ENCODE measurements around the gene ANGPTL4. TPM values are rescaled to one million over a fixed set of nuclear protein-coding genes. Genes with fewer than 3 reads are reported as not detected.
"Not testable (repeated sequence)": the region's sequence is repeated elsewhere in the genome, so short reads cannot be mapped to it uniquely, and the experiment has no call there.

Gene ANGPTL4
- total RNA-seq, 4 donors from 2014 or later = 19.7 to 91.8 (median 41.9) TPM

GRCh38 chr19:8371011-8371804, 7.3 kb downstream of the ANGPTL4 start:
- DNase-seq (no peak), ATAC-seq (no peak)
- H3K27ac ChIP-seq = peak overlapping the region in 3 of 4 donors; percentile 44 to 99 (median 58)
- no peak overlapping the region for H3K4me3 ChIP-seq
- intact Hi-C loops (cut with DNase I; ENCODE audit: low total_unique reads) (no loop called here), in situ Hi-C loops (cut with MboI; ENCODE audit: low sequenced_read_pairs in 4 of 4) (no loop called here)
- no peaks in the 10 kb centered on the region for H3K27me3 ChIP-seq
- H3K9me3 ChIP-seq = no peaks in the 10 kb centered on the region
- H3K4me1 ChIP-seq = peaks cover 24% of the 10 kb centered on the region in 2 donors
- peaks cover 0 to 35% of the 10 kb centered on the region in 2 donors for H3K36me3 ChIP-seq
- TF ChIP-seq POLR2A (IDR thresholded peaks at IDR 0.05) (no peak), CTCF (IDR thresholded peaks at IDR 0.05 in 4 of 5, conservative IDR thresholded peaks at IDR 0.05 in 1 of 5) (no peak)

GRCh38 chr19:8373867-8374813, 10.2 kb downstream of the ANGPTL4 start:
- Histone ChIP-seq H3K4me3 (no peak overlapping the region), H3K4me1 (peaks cover 0 to 4% of the 10 kb centered on the region in 2 donors), H3K9me3 (no peaks in the 10 kb centered on the region), H3K27ac (peak overlapping the region; percentile 7 to 78 (median 56)), H3K27me3 (no peaks in the 10 kb centered on the region), H3K36me3 (peaks cover 0 to 35% of the 10 kb centered on the region in 2 donors)
- peak; percentile 67 to 85 for ATAC-seq
- in situ Hi-C loops (cut with MboI; ENCODE audit: low sequenced_read_pairs in 4 of 4) = no loop called here
- peak; percentile 50 to 66 for DNase-seq
- TF ChIP-seq POLR2A (IDR thresholded peaks at IDR 0.05) (no peak), CTCF (IDR thresholded peaks at IDR 0.05 in 4 of 5, conservative IDR thresholded peaks at IDR 0.05 in 1 of 5) (no peak)
- intact Hi-C loops (cut with DNase I; ENCODE audit: low total_unique reads) = no loop called here

GRCh38 chr19:8375766-8376165, 11.8 kb downstream of the ANGPTL4 start:
- in situ Hi-C loops (cut with MboI; ENCODE audit: low sequenced_read_pairs in 4 of 4); H3K9me3 ChIP-seq; H3K4me3 ChIP-seq; H3K27me3 ChIP-seq; ATAC-seq; DNase-seq; intact Hi-C loops (cut with DNase I; ENCODE audit: low total_unique reads); H3K4me1 ChIP-seq; H3K27ac ChIP-seq: not testable (repeated sequence)
- peaks cover 0 to 27% of the 10 kb centered on the region in 2 donors for H3K36me3 ChIP-seq

GRCh38 chr19:8376373-8376974, 12.5 kb downstream of the ANGPTL4 start:
- H3K27ac ChIP-seq; H3K27me3 ChIP-seq; H3K4me3 ChIP-seq; in situ Hi-C loops (cut with MboI; ENCODE audit: low sequenced_read_pairs in 4 of 4); H3K9me3 ChIP-seq; ATAC-seq; DNase-seq; H3K4me1 ChIP-seq; intact Hi-C loops (cut with DNase I; ENCODE audit: low total_unique reads): not testable (repeated sequence)
- H3K36me3 ChIP-seq = peaks cover 0 to 25% of the 10 kb centered on the region in 2 donors

GRCh38 chr19:8377598-8377997, 13.6 kb downstream of the ANGPTL4 start:
- Histone ChIP-seq H3K27me3 (no peaks in the 10 kb centered on the region), H3K4me1 (peaks cover 7% of the 10 kb centered on the region in 2 donors), H3K9me3 (no peaks in the 10 kb centered on the region), H3K4me3 (no peak overlapping the region), H3K36me3 (peaks cover 0 to 20% of the 10 kb centered on the region in 2 donors), H3K27ac (no peak overlapping the region)
- intact Hi-C loops (cut with DNase I; ENCODE audit: low total_unique reads) (no loop called here), in situ Hi-C loops (cut with MboI; ENCODE audit: low sequenced_read_pairs in 4 of 4) (no loop called here)
- ATAC-seq = no peak
- TF ChIP-seq POLR2A (IDR thresholded peaks at IDR 0.05) (no peak), CTCF (IDR thresholded peaks at IDR 0.05 in 4 of 5, conservative IDR thresholded peaks at IDR 0.05 in 1 of 5) (no peak)
- DNase-seq = no peak

- ATAC-seq; in situ Hi-C loops (cut with MboI; ENCODE audit: low sequenced_read_pairs in 4 of 4): not testable (repeated sequence)
Observed at GRCh38 chr19:8379156-8379891, 15.4 kb downstream of the ANGPTL4 start.

GRCh38 chr19:8384569-8384968, 20.6 kb downstream of the ANGPTL4 start:
- H3K27ac ChIP-seq; in situ Hi-C loops (cut with MboI; ENCODE audit: low sequenced_read_pairs in 4 of 4); DNase-seq; H3K9me3 ChIP-seq; H3K36me3 ChIP-seq; H3K27me3 ChIP-seq; intact Hi-C loops (cut with DNase I; ENCODE audit: low total_unique reads); ATAC-seq; H3K4me3 ChIP-seq: not testable (repeated sequence)
- peaks cover 11 to 20% of the 10 kb centered on the region in 2 donors for H3K4me1 ChIP-seq

More at GRCh38 chr19:8379156-8379891, 15.4 kb downstream of the ANGPTL4 start:
- DNase-seq; H3K27ac ChIP-seq; H3K27me3 ChIP-seq; intact Hi-C loops (cut with DNase I; ENCODE audit: low total_unique reads); H3K36me3 ChIP-seq; H3K4me1 ChIP-seq; H3K9me3 ChIP-seq; H3K4me3 ChIP-seq: not testable (repeated sequence)
